NCI-H1092 treated with DMSO at 0.1 percent for 48 hours (cell line): ENCODE data around the gene TTC27.

Source experiments
- DNase-seq: peaks from one replicate; lab custom pipeline; 2025; lab: John Stamatoyannopoulos, UW

The TTC27 gene

DNA sequence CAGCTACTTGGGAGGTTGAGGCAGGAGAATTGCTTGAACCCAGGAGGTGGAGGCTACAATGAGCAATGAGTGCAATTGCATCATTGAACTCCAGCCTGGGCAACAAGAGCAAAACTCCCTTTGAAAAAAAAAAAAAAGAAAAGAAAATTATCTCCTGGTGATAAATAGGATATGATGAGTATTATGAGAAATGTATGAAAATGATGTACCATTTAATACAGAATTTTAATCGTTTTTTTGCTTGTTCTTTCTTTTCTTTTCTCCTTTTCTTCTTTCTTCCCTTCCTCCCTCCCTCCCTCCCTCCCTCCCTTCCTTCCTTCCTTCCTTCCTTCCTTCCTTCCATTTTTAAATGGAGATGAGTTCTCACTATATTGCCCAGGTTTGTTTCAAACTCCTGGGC lies 40.4 kb downstream of the TTC27 start:
- DNase-seq: no peak

DNA sequence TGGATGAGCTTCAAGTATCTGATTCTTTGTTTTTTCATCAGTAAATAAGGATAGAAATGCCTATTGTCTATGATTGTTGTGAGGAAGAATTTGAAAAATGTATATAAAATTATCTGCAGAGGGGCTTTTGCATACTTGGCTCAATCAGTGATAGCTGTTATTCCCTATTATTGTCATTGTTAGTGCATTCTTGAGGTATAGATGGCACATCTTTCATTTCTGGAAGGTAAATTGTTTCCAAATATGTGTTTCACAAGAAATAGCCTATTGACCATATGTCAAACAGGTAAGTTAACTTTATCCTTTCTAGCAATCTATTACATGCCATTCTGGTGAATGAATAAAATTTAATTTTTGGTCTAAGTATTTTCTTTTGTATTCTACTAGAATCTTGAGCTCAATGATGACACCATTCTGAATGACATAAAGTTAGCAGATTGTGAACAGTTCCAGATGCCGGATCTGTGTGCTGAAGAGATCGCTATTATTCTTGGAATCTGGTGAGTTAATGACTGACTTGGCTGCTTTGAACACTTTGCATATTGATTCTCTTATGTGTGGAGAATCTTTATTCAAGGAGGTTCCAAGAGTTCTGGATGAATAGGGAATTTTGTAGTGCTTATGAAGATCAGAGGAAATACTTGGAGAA lies 44.2 kb downstream of the TTC27 start:
- DNase-seq: no peak

DNA sequence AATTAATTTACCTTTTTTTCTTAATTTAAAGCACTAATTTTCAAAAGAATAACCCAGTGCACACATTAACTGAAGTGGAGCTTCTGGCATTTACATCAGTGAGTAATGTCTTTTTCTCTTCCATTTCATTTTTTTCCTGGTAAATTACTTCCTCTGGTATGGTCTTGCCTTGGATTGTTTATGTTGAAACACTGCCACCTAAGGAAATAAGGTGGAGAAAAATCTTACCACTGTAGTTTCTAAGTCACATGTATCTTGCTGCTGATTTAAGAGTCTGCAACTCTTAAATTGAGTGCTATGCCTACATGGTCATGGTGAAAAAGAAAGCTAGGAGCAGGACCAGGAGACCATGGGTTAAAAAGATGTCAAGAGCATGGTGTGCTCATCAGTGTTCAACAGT lies 51.0 kb downstream of the TTC27 start:
- DNase-seq: peak; percentile 1

DNA sequence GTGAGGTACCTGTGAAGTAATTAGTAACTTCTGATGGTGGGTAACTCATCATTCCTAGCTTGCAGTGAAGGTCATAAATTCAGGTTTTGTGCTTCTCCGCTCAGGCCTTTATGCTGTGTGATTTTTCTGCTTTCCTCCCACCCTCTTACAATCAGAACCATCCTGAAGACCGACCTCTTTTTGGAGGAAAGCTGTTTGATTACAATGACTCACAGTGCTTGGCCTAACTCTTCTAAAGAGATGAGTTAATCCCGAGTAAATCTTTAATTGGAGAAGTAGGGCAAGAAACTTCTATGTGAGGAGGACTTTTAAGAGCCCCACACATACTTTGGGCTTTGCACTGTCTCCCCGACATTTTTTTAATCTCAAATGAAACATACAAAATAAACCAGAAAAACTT lies 53.1 kb downstream of the TTC27 start:
- DNase-seq: no peak

DNA sequence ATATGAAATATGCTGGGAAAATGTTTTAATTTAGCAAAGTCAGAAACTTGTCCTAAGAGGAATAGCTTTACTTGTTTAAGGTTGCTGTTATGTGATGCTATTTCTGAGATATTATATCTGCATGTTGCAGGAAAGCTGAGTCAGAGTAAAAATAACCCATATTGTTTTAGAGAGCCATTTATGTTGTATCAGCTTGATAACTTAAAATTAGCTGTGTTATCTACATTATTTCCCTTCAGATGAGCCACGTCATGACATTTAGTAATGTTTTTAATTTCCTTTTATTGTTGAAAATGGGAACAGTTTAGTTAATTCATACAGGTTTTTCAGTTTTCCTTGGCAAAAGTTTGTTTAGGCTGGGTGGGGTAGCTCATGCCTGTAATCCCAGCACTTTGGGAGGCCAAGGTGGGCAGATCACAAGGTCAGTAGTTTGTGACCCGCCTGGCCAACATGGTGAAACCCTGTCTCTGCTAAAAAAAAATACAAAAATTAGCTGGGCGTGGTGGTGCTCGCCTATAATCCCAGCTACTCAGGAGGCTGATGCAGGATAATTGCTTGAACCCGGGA lies 55.8 kb downstream of the TTC27 start:
- DNase-seq: no peak

DNA sequence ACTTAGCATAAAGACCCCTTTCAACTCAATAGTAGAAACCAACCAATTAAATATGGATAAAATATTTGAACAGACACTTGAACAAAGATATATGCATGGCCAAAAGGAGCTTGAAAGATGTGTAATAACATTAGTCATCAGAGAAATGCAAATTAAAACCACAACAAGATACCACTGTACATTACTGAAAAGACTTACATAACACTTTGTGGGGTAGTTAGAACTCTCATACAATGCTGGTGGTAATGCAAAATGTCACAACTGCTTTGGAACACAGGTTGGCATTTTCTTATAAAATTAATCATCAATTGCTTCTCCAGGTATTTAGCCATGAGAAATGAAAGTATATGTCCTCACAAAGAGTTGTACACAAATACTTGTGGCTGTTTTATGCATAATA lies 60.7 kb downstream of the TTC27 start:
- DNase-seq: no peak

DNA sequence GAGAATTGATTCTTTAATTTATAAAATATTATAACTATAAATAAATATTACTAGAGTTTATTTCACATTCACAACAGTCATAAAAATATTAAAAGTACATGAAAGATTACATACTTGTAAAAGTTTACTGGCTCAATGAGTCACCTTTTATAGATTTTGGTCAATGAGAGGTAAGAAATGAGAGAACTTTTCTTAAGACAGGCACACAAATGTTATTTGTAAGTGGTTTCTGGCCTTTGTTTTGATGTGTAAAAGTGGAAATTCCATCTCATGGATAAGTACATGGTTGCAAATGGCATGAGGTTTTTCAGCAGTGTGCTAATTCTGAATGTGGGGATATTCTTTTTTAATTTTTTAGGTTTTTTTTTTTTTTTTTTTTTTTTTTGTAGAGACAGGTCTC lies 63.8 kb downstream of the TTC27 start:
- DNase-seq: no peak

DNA sequence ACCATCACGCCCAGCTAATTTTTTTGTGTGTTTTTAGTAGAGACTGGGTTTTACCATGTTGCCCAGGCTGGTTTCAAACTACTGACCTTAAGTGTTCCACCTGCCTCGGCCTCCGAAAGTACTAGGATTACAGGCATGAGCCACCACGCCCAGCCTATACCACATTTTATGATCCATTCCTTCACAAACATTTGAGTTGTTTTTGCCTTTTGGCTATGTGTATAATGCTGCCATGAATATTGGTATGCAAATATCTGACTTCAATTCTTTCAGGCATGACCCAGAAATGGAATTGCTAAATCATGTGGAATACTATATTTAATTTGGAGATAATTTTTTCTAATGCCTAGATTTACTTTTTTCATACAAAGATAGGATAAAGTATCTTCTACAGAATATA lies 68.6 kb downstream of the TTC27 start:
- DNase-seq: no peak

DNA sequence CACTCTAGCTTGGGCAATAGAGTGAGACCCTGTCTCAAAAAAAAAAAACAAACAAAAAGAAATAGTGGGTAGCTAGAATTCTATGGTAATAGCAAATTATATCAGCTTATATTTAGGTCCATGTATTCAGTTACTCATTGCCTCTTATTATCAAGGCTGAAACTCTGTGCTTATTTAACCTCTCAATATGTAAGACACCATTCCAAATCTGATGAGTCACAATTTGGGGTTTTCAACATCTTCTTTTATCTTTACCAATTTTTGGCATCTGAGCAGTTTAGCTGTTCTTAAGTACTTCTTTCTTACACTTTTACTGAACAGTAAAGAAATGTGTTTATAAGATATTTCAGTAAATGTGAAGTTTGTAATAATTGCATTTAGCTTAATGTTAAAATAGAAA lies 69.3 kb downstream of the TTC27 start:
- no peak for DNase-seq

DNA sequence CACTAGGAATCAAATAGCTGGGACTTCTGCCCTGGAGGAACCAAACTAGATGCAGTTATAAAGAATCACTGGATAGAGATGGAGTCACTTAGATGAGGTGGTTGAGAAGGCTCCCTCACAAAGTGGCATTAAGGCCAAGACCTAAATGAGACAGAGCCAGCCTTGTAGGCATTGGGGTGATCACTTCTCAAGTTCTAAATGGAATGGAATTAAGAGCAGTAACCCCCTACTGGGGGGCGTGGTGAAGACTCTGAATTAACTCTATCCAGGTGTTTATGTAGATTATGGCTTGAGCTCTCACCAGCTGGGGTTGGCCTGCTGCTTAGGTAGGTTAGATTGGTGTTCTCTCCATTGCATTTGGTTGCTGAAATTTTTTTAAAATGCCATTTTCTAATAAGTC lies 71.3 kb downstream of the TTC27 start:
- DNase-seq: no peak

DNA sequence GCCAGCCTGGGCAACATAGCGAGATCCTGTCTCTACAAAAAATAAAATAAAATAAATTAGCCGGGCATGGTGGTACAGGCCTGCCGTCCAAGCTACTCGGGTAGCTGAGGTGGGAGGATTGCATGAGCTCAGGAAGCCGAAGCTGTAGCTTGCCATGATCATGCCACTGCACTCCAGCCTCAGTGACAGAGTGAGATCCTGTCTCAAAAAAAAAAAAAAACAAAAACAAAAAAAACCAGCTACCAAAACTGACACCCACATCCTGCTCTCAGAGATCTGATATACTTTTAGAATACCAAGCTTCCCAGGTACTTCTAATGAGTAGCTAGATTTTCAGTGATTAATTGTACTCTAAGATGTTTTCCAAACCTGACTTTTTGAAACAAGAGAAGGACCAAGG lies 74.0 kb downstream of the TTC27 start:
- DNase-seq: no peak

DNA sequence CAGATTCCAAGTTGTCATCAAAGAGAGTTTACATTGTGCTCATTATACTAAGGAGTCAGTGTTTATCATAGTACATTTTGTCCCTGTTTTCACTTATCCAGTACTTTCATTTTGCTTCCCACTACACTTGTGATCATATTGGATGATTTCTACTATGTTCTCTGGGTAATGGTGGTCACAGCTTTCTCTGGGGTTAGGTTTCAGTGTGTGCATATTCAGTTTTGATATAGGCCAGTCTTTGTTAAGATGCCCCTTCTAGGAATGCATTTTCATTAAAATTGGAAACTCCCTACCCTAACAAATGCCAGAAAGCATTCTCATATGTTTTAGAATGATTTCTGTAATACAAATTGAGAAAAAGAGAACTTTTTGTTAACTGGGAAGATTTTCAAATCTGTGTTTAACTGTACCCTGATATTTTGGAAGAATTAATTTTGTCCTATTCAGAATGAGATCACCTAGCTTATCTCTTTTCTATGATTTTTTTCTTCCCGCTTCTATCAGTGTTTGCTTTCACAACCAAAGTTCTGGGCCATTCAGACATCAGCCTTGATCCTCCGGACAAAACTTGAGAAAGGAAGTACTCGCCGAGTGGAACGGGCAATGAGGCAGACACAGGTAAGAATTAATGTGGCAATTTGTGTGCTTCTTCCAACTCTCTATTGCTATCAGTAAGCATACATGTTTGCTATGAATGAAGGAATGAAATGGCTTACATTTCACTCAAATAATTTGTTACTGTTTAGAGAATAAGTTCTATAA lies 74.6 kb downstream of the TTC27 start:
- no peak for DNase-seq

DNA sequence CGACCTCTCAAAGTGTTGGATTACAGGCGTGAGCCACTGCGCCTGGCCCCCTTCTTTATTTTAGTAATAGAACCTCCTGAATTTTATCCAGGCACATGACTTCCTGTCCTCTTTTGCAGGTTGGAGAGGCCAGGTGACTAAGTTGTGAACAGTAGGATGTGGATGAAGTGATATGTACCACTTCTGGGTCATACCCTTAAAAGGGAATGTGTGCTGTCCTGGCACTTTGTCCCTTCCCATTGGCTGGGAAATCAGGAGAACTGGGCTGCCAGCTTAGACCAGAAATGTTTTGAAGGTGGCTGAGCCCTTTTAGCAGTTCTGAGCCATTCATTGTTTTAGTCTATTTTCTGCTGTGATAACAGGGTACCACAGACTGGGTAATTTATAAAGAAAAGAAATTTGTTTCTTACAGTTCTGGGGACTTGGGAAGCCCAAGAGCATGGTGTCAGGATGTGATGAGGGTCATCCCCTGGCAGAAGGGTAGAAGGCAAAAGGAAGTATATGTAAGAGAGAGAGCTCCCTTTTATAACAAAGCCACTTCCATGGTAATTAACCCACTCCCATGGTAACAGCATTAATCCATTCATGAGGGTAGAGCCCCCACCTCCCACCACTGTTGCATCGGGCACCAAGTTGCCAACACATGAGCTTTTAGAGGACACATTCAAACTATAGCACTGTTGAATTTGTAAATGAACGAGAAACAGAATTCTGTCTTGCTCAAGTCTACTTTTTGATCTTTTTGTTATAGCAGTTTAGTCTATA lies 79.1 kb downstream of the TTC27 start:
- DNase-seq: no peak

DNA sequence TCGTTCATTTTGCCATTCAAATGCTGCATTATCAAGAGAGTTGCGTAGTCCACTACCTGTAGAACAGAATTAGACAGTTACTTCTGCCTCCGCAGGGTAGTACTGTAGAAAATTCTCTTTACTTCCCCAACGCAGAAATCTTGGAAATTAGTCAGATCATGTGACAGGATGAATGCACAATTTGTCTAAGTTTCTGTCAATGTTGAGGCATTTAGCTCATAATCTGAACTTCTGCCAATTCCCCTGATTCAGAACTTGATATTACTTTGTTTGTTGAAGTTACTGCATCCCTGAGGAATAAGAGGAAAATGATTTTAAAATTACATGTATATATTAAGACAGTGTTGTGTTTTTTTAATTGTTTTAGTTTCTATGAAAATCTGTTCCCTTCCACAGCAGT lies 83.4 kb downstream of the TTC27 start:
- no peak for DNase-seq

DNA sequence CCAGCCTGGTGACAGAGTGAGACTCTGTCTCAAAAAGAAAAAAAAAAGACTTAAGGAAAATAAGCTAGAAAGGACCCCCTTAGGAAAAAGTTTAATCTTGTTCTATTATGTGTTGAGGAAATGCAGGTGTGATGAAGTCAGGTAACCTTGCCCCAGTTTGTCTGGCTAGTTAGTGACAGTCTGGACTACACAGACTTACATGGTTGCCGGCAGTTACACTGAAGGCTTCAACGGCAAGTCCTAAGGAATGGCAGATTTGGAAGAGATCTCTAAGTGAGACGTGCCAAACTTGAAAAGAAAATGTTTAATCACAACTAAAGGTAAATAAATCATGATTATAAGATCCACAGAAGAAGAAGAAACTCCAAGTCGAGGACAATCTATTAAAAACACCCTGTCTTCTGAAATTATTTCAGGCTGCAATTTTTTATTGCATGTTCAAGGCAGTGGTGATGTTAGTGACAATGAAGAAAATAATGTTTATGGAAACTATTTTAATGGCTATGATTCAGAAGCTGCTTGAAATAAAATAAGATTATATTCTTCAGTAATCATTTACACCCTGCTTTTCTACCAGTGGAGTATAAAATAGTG lies 84.2 kb downstream of the TTC27 start:
- no peak for DNase-seq

DNA sequence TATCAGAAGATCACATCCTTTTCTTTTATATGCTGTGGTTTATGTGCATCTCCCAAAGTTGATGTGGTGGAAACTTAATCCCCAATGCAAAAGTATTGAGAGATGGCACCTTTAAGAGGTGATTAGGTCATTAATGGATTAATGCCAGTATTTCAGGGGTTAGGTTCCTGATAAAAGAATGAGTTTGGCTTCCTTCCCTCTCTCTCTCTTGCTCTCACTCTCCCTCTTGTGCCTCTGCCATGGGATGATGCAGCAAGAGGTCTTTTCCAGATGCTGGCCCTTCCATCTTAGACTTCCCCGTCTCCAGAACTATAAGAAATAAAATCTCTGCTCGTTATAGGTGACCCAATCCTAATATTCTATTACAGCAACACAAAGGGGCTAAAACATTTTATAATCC lies 85.0 kb downstream of the TTC27 start:
- no peak for DNase-seq

DNA sequence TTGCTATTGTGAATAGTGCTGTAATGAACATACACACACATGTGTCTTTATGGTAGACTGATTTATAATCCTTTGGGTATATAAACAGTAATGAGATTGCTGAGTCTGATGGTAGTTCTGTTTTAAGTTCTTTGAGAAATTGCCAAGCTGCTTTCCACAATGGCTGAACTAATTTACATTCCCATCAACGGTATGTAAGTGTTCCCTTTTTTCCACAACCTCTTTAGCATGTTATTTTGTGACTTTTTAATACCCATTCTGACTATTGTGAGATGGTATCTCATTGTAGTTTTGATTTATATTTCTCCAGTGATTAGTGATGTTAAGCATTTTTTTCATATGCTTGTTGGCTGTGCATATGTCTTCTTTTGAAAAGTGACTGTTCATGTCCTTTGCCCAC lies 86.7 kb downstream of the TTC27 start:
- DNase-seq: no peak

DNA sequence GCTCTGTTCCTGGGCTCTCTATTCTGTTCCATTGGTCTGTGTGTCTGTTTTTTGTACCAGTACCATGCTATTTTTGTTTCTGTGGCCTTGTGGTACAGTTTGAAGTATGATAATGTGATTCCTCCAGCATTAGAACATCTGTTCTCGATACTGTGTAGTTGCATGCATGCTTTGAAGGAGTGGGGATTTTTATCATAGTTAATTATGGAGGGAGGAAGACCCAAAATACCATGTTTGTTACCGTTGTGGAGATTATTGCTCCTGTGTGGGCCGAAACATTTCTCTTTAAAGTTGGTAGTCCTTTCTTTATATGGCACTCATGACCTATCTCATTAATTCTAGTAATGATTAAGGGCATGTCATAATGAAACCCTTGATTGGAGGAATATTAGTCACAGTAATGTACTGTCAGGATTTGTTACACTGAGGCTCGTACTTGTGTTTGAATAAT lies 87.6 kb downstream of the TTC27 start:
- no peak for DNase-seq

DNA sequence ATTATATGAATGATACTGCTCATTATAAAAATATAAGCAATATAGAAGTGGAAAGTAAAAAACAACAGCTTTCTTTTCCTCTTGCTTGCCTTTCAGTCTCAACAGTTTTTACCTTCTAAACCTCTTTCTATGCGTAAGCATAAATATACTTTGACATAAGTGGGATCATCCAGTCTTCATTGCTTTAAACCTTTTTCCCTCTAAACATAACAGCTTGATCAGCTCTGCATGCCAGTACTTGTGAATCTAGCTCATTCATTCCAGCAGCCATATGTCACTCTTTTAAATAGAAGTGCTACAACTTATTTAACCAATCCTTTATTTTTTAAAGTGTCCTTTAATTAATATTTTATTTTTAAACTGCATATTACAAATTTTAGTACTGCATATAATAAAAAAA lies 88.1 kb downstream of the TTC27 start:
- DNase-seq: no peak

DNA sequence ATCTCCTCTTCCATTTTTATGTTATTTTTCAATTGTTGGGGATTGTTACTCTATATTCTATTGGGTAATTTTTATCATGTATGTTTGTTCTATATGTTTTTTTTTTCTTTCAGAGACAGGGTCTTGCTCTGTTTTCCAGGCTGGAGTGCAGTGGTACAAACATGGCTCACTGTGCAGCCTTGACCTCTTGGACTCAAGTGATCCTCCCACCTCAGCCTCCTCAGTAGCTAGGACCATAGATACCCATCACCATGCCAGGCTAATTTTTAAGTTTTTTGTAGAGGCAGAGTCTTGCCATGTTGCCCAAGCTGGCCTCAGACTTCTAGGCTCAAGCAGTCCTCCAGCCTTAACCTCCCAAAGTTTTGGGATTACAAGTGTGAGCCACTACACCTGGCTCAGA lies 88.7 kb downstream of the TTC27 start:
- DNase-seq: no peak

DNA sequence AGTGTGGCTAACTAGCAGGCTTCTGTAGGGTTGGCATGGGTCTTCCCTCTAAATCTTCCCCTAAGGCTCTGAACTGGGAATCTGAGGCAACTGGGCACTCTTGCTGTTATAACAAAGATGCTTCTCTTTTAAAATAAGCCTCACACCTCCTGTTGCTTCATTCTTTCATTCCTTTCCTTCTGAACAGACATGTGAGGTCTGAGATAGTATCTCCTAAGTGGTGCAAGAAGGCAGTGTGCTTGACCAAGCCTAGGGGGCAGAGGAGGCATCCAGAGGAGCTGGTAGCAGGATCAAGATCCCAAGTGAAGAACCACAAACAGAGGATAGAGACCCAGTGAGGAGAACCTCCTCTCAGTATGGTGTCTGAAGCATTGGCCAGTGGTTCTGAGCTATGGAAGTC lies 90.9 kb downstream of the TTC27 start:
- DNase-seq: no peak

DNA sequence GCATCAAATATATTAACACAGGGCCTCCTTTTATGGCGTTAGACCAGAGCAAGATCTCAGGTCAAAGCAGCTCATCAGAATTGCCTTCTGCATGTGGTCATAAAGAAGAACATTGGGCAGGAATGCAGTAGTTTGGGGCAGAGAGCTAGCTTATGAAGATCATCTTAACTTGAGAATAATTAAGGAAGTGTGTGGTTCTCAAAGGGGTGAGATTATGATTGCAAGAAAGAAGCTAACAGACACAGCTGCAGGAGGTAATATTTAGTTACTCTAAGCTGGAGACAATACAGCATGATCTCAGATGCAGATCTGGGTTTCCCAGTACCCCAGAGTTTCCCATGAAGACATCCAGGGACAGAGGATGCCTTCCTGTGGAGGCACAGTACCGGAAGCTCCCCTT lies 91.6 kb downstream of the TTC27 start:
- no peak for DNase-seq
